Liver (tissue), 9 donors: ENCODE data around the gene TNFRSF8. TPM values are rescaled to one million over a fixed set of nuclear protein-coding genes. Genes with fewer than 3 reads are reported as not detected.

Experiments
- DNase-seq: peaks from one replicate; pipeline ENCODE4 v3.0.0-alpha.2; 2017; ENCODE audit warnings: low spot score
- H3K27ac ChIP-seq, 2 donors: one replicate each; pipeline ENCODE4 v1.7.0; 2013; ENCODE audit warnings: inconsistent platforms in 2 of 2, low read length in 2 of 2, control low read depth in 1 of 2, low read depth in 1 of 2, mild to moderate bottlenecking in 1 of 2
- H3K27me3 ChIP-seq, 4 donors: one replicate each; pipeline versions ENCODE4 v1.6.1 to v1.7.0; 2013; ENCODE audit warnings: low read length in 3 of 4, inconsistent platforms in 1 of 4, mild to moderate bottlenecking in 1 of 4, moderate library complexity in 1 of 4; ENCODE audit not compliant: control insufficient read depth in 4 of 4, insufficient read depth in 4 of 4
- H3K36me3 ChIP-seq, 4 donors: one replicate each; pipeline versions ENCODE4 v1.6.1 to v1.7.0; 2013; ENCODE audit warnings: low read length in 3 of 4, mild to moderate bottlenecking in 3 of 4, low read depth in 1 of 4, moderate library complexity in 1 of 4; ENCODE audit not compliant: control insufficient read depth in 4 of 4, insufficient read depth in 3 of 4
- H3K4me1 ChIP-seq, 4 donors: one replicate each; pipeline versions ENCODE4 v1.6.1 to v1.7.0; 2013; ENCODE audit warnings: low read length in 3 of 4, mild to moderate bottlenecking in 3 of 4, moderate library complexity in 1 of 4; ENCODE audit not compliant: control insufficient read depth in 4 of 4, insufficient read depth in 4 of 4
- H3K4me3 ChIP-seq, 3 donors: one replicate each; pipeline versions ENCODE4 v1.6.1 to v1.7.0; 2013; ENCODE audit warnings: low read length in 3 of 3, control low read depth in 1 of 3, low read depth in 1 of 3, mild to moderate bottlenecking in 1 of 3
- H3K9ac ChIP-seq, 2 donors: one replicate each; pipeline ENCODE4 v1.7.0; 2013; ENCODE audit warnings: low read length in 2 of 2, mild to moderate bottlenecking in 2 of 2, moderate library complexity in 2 of 2, control low read depth in 1 of 2, low read depth in 1 of 2
- H3K9me3 ChIP-seq, 4 donors: one replicate each; pipeline versions ENCODE4 v1.6.1 to v1.7.0; 2013; ENCODE audit warnings: low read length in 3 of 4; ENCODE audit not compliant: control insufficient read depth in 4 of 4
- EGR1 ChIP-seq, 2 donors: IDR thresholded peaks; 2 replicates each; pipeline ENCODE4 v1.6.1; 2016 to 2018; ENCODE audit warnings: antibody characterized with exemption in 2 of 2, low read depth in 2 of 2
- FOXA1 ChIP-seq: IDR thresholded peaks from 2 replicates; pipeline ENCODE4 v1.6.1; 2016; ENCODE audit warnings: antibody characterized with exemption
- GABPA ChIP-seq, 2 donors: IDR thresholded peaks in 1 of 2; conservative IDR thresholded peaks in 1 of 2; 2 replicates each; pipeline ENCODE4 v1.6.1; 2016; ENCODE audit warnings: antibody characterized with exemption in 2 of 2, mild to moderate bottlenecking in 1 of 2, moderate library complexity in 1 of 2
- HNF4A ChIP-seq, 2 donors: conservative IDR thresholded peaks; 2 replicates each; pipeline ENCODE4 v1.6.1; 2016; ENCODE audit warnings: antibody characterized with exemption in 2 of 2, mild to moderate bottlenecking in 2 of 2
- JUND ChIP-seq, 2 donors: IDR thresholded peaks; 2 replicates each; pipeline ENCODE4 v1.6.1; 2016; ENCODE audit warnings: antibody characterized with exemption in 2 of 2
- RAD21 ChIP-seq, 2 donors: IDR thresholded peaks; 2 replicates each; pipeline ENCODE4 v1.6.1; 2016; ENCODE audit warnings: antibody characterized with exemption in 2 of 2, mild to moderate bottlenecking in 2 of 2
- RXRA ChIP-seq, 2 donors: IDR thresholded peaks; 2 replicates each; pipeline ENCODE4 v1.6.1; 2017 to 2018; ENCODE audit warnings: antibody characterized with exemption in 2 of 2, mild to moderate bottlenecking in 1 of 2
- YY1 ChIP-seq: IDR thresholded peaks from 2 replicates; pipeline ENCODE4 v1.6.1; 2016; ENCODE audit warnings: antibody characterized with exemption, mild to moderate bottlenecking
- WGBS: extraction: QIAGEN DNeasy Blood & Tissue Kit; methylation state at CpG from one replicate; pipeline ENCODE4 v1.1.7; 2013; 5-methylcytosine and 5-hydroxymethylcytosine counted together
- polyA plus RNA-seq, 2 donors: library from polyadenylated mRNA; stranded (reverse) in 1 of 2; unstranded in 1 of 2; fragments of 200-250 nt in 1 of 2; fragments of >200 nt in 1 of 2; fragmentation: Nextera tagmentation in 1 of 2; extraction: Ambion mirVana in 1 of 2; gene quantifications; one replicate each; pipeline versions ENCODE4 v1.2.1 to v1.2.3, GENCODE V29; 2013 to 2015
- total RNA-seq, 2 donors: library from RNA; depleted of rRNA; stranded (reverse); fragments of >200 nt; gene quantifications; one replicate each; pipeline ENCODE4 v1.2.3, GENCODE V29; 2014
- TF ChIP-seq, protein P1 (sequence below): fragments of 150-350 bp; IDR thresholded peaks from 2 replicates; pipeline ENCODE4 v1.5.1; 2017; ENCODE audit warnings: improper control_type of control experiment, low read depth, low read length; ENCODE audit not compliant: missing input control
- TF ChIP-seq, protein P2 (sequence below): IDR thresholded peaks from 2 replicates; pipeline ENCODE4 v1.6.1; 2016; ENCODE audit warnings: antibody characterized with exemption
- TF ChIP-seq, protein P3 (sequence below): IDR thresholded peaks from 2 replicates; pipeline ENCODE4 v1.6.1; 2016; ENCODE audit warnings: antibody characterized with exemption, mild to moderate bottlenecking
- donor health status: healthy.
- donor health status: healthy.
- donor health status: healthy.
- donor health status: healthy.
- donor health status: healthy.

TNFRSF8 gene
- total and polyA plus RNA-seq, 4 donors: 0.08 to 0.19 (median 0.12) TPM

DNA sequence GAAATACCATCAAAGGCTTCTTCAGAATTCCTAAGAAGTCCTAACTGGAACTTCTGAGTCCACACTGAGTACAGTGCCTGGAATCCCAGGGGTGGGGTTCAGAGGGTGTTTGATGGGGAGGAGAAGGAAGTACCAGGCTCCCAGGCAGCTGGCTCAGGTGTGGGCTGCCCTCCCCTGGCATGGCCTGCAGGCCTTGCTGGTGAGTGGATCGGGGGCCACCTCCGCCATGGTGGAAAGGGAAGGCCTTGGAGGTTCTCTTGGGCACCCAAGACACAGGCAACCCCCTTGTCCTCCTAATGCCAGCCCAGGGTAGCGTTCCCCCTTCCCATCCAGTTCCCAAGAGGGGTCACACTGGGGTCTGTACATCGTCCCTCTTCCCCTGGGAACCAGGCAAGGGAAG lies 76.9 kb downstream of the TNFRSF8 start:
- H3K9me3 ChIP-seq: no peaks in the 10 kb centered on the region
- no peak overlapping the region for H3K27ac ChIP-seq
- WGBS: 96% methylated on average over 4 of the region's 4 CpGs
- H3K9ac ChIP-seq: no peak overlapping the region
- TF ChIP-seq, protein P1, sequence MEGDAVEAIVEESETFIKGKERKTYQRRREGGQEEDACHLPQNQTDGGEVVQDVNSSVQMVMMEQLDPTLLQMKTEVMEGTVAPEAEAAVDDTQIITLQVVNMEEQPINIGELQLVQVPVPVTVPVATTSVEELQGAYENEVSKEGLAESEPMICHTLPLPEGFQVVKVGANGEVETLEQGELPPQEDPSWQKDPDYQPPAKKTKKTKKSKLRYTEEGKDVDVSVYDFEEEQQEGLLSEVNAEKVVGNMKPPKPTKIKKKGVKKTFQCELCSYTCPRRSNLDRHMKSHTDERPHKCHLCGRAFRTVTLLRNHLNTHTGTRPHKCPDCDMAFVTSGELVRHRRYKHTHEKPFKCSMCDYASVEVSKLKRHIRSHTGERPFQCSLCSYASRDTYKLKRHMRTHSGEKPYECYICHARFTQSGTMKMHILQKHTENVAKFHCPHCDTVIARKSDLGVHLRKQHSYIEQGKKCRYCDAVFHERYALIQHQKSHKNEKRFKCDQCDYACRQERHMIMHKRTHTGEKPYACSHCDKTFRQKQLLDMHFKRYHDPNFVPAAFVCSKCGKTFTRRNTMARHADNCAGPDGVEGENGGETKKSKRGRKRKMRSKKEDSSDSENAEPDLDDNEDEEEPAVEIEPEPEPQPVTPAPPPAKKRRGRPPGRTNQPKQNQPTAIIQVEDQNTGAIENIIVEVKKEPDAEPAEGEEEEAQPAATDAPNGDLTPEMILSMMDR: no peak
- TF ChIP-seq YY1: no peak
- TF ChIP-seq FOXA1: no peak
- TF ChIP-seq HNF4A (conservative IDR thresholded peaks at IDR 0.05): no peak
- TF ChIP-seq RAD21 (IDR thresholded peaks at IDR 0.05): no peak
- no peak for TF ChIP-seq RXRA (IDR thresholded peaks at IDR 0.05)
- TF ChIP-seq, protein P2, sequence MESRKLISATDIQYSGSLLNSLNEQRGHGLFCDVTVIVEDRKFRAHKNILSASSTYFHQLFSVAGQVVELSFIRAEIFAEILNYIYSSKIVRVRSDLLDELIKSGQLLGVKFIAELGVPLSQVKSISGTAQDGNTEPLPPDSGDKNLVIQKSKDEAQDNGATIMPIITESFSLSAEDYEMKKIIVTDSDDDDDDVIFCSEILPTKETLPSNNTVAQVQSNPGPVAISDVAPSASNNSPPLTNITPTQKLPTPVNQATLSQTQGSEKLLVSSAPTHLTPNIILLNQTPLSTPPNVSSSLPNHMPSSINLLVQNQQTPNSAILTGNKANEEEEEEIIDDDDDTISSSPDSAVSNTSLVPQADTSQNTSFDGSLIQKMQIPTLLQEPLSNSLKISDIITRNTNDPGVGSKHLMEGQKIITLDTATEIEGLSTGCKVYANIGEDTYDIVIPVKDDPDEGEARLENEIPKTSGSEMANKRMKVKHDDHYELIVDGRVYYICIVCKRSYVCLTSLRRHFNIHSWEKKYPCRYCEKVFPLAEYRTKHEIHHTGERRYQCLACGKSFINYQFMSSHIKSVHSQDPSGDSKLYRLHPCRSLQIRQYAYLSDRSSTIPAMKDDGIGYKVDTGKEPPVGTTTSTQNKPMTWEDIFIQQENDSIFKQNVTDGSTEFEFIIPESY: no peak
- no peak for TF ChIP-seq GABPA (IDR thresholded peaks at IDR 0.05 in 1 of 2, conservative IDR thresholded peaks at IDR 0.05 in 1 of 2)
- TF ChIP-seq, protein P3, sequence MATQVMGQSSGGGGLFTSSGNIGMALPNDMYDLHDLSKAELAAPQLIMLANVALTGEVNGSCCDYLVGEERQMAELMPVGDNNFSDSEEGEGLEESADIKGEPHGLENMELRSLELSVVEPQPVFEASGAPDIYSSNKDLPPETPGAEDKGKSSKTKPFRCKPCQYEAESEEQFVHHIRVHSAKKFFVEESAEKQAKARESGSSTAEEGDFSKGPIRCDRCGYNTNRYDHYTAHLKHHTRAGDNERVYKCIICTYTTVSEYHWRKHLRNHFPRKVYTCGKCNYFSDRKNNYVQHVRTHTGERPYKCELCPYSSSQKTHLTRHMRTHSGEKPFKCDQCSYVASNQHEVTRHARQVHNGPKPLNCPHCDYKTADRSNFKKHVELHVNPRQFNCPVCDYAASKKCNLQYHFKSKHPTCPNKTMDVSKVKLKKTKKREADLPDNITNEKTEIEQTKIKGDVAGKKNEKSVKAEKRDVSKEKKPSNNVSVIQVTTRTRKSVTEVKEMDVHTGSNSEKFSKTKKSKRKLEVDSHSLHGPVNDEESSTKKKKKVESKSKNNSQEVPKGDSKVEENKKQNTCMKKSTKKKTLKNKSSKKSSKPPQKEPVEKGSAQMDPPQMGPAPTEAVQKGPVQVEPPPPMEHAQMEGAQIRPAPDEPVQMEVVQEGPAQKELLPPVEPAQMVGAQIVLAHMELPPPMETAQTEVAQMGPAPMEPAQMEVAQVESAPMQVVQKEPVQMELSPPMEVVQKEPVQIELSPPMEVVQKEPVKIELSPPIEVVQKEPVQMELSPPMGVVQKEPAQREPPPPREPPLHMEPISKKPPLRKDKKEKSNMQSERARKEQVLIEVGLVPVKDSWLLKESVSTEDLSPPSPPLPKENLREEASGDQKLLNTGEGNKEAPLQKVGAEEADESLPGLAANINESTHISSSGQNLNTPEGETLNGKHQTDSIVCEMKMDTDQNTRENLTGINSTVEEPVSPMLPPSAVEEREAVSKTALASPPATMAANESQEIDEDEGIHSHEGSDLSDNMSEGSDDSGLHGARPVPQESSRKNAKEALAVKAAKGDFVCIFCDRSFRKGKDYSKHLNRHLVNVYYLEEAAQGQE: no peak
- TF ChIP-seq JUND (IDR thresholded peaks at IDR 0.05): no peak
- no peak for DNase-seq
- H3K27me3 ChIP-seq: no peaks in the 10 kb centered on the region
- peaks cover 0 to 3% (median 0%) of the 10 kb centered on the region in 4 donors for H3K4me1 ChIP-seq
- H3K36me3 ChIP-seq: no peaks in the 10 kb centered on the region
- H3K4me3 ChIP-seq: no peak overlapping the region

DNA sequence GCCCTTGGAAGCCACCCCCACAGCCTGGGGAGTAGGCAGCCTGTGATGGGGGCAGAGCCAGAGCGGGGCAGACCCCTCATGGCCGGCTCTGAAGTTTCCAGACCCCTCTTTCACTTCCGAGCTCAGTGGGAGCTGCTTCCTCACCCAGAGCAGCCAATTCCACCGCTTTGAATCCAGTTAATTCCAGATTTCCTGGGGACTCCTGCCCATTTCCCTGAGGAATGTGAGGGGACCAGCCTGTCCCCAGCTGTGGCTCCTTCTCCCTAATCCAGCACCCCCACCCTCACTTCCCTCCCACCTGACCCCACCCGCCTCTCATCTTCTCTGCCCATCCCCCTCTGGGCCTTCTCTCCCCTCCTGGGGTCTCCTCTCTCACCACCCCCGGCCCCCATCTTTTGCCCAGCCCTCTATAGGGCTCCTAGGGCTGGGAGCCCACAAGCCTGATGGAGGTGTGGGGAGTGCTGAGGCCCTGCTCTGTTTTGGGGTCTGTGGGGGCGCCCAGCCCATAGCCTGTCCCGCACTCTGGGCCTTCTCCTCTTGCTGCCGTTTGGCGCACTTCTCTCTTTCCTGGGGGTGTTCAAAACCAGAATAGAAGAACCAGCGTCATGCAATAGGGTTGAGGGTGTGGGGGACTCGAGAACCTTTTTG lies 77.5 kb downstream of the TNFRSF8 start:
- Histone ChIP-seq H3K27ac (no peak overlapping the region), H3K4me1 (peaks cover 0 to 3% (median 0%) of the 10 kb centered on the region in 4 donors), H3K9ac (no peak overlapping the region), H3K27me3 (no peaks in the 10 kb centered on the region), H3K4me3 (no peak overlapping the region), H3K9me3 (no peaks in the 10 kb centered on the region), H3K36me3 (no peaks in the 10 kb centered on the region)
- WGBS: 88% methylated on average over 12 of the region's 12 CpGs
- no peak for DNase-seq
- TF ChIP-seq EGR1 (IDR thresholded peaks at IDR 0.05; ENCODE audit: low read depth in 2 of 2): no peak
